Measurements from ENCODE around the gene ASIC4.

The ASIC4 gene

GRCh38 chr2:219557320-219557719 lies 43.0 kb downstream of the ASIC4 start:
- TF ChIP-seq CTCF (conservative IDR thresholded peaks at IDR 0.05; ENCODE audit: control insufficient read depth, insufficient read depth, low read depth, low read length), result no peak
- no peak for DNase-seq (ENCODE audit: low read depth)
- H3K4me3 ChIP-seq (ENCODE audit: control insufficient read depth, low read depth, low read length), result no peak overlapping the region

- DNase-seq (ENCODE audit: low read depth), result no peak
These were observed 43.8 kb downstream of the ASIC4 start for GRCh38 chr2:219557791-219558785.

GRCh38 chr2:219559156-219559915 lies 45.1 kb downstream of the ASIC4 start:
- DNase-seq (ENCODE audit: low read depth), result no peak
- TF ChIP-seq CTCF (conservative IDR thresholded peaks at IDR 0.05; ENCODE audit: control insufficient read depth, insufficient read depth, low read depth, low read length), result no peak
- no peak overlapping the region for H3K4me3 ChIP-seq (ENCODE audit: control insufficient read depth, low read depth, low read length)

More at GRCh38 chr2:219557791-219558785, 43.8 kb downstream of the ASIC4 start:
- no peak overlapping the region for H3K4me3 ChIP-seq (ENCODE audit: control insufficient read depth, low read depth, low read length)
- no peak for TF ChIP-seq CTCF (conservative IDR thresholded peaks at IDR 0.05; ENCODE audit: control insufficient read depth, insufficient read depth, low read depth, low read length)

GRCh38 chr2:219560037-219560892 lies 46.0 kb downstream of the ASIC4 start:
- TF ChIP-seq CTCF (conservative IDR thresholded peaks at IDR 0.05; ENCODE audit: control insufficient read depth, insufficient read depth, low read depth, low read length), result peak; percentile 54
- no peak for DNase-seq (ENCODE audit: low read depth)
- H3K4me3 ChIP-seq (ENCODE audit: control insufficient read depth, low read depth, low read length), result no peak overlapping the region

GRCh38 chr2:219560893-219561178 lies 46.6 kb downstream of the ASIC4 start:
- TF ChIP-seq CTCF (conservative IDR thresholded peaks at IDR 0.05; ENCODE audit: control insufficient read depth, insufficient read depth, low read depth, low read length), result no peak
- no peak overlapping the region for H3K4me3 ChIP-seq (ENCODE audit: control insufficient read depth, low read depth, low read length)
- DNase-seq (ENCODE audit: low read depth), result no peak
